ENCODE data around the gene ZBTB5. TPM values are rescaled to one million over a fixed set of nuclear protein-coding genes. Genes with fewer than 3 reads are reported as not detected.
"Not testable (repeated sequence)": the region's sequence is repeated elsewhere in the genome, so short reads cannot be mapped to it uniquely, and the experiment has no call there.

Gene ZBTB5
- polyA plus RNA-seq, 2 donors, result 6.1 to 9.9 TPM

GRCh38 chr9:37471942-37472684, 6.9 kb upstream of the ZBTB5 start:
- peak overlapping the region; percentile 76 to 89 for H3K27ac ChIP-seq (ENCODE audit: low read depth in 2 of 2, low read length in 1 of 2)
- WGBS, 2 donors, result 17 to 20% methylated on average over 7 of the region's 7 CpGs
- peaks cover 0 to 3% of the 10 kb centered on the region in 2 donors for H3K4me1 ChIP-seq (ENCODE audit: control insufficient read depth in 2 of 2, insufficient read depth in 2 of 2, low read length in 1 of 2)
- no peaks in the 10 kb centered on the region for H3K9me3 ChIP-seq (ENCODE audit: control insufficient read depth in 2 of 2, insufficient read depth in 1 of 2, low read depth in 1 of 2, low read length in 1 of 2)
- H3K27me3 ChIP-seq (ENCODE audit: control insufficient read depth in 1 of 2, insufficient read depth in 2 of 2, low read length in 2 of 2), result no peaks in the 10 kb centered on the region
- peak overlapping the region in 1 of 2 donors; percentile 24 for H3K4me3 ChIP-seq (ENCODE audit: low read depth in 1 of 2, low read length in 2 of 2)
- H3K36me3 ChIP-seq (ENCODE audit: control insufficient read depth in 2 of 2, insufficient read depth in 2 of 2, low read length in 1 of 2), result no peaks in the 10 kb centered on the region

GRCh38 chr9:37468620-37469019, 3.4 kb upstream of the ZBTB5 start:
- H3K9me3 ChIP-seq (ENCODE audit: control insufficient read depth in 2 of 2, insufficient read depth in 1 of 2, low read depth in 1 of 2, low read length in 1 of 2), result no peaks in the 10 kb centered on the region
- H3K36me3 ChIP-seq (ENCODE audit: control insufficient read depth in 2 of 2, insufficient read depth in 2 of 2, low read length in 1 of 2), result no peaks in the 10 kb centered on the region
- no peak overlapping the region for H3K27ac ChIP-seq (ENCODE audit: low read depth in 2 of 2, low read length in 1 of 2)
- peaks cover 0 to 3% of the 10 kb centered on the region in 2 donors for H3K4me1 ChIP-seq (ENCODE audit: control insufficient read depth in 2 of 2, insufficient read depth in 2 of 2, low read length in 1 of 2)
- H3K4me3 ChIP-seq (ENCODE audit: low read depth in 1 of 2, low read length in 2 of 2), result no peak overlapping the region
- WGBS, 2 donors, result 78 to 83% methylated on average over 5 to 6 of the region's 6 CpGs
- no peaks in the 10 kb centered on the region for H3K27me3 ChIP-seq (ENCODE audit: control insufficient read depth in 1 of 2, insufficient read depth in 2 of 2, low read length in 2 of 2)

DNA sequence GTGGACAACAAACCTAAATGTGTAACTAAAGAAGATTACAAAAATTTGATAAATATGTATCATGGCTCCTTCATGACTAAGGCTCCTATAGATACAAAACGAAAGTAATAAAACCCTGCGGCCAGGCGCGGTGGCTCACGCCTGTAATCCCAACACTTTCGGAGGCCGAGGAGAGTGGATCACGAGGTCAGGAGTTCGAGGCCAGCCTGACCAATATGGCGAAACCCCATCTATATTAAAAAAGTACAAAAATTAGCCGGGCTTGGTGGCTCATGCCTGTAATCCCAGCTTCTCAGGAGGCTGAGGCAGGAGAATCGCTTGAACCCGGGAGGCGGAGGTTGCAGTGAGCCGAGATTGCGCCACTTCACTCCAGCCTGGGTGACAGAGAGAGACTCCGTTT, 2.3 kb upstream of the ZBTB5 start:
- not testable (repeated sequence) for H3K4me3 ChIP-seq (ENCODE audit: low read depth in 1 of 2, low read length in 2 of 2); H3K9me3 ChIP-seq (ENCODE audit: control insufficient read depth in 2 of 2, insufficient read depth in 1 of 2, low read depth in 1 of 2, low read length in 1 of 2); H3K27me3 ChIP-seq (ENCODE audit: control insufficient read depth in 1 of 2, insufficient read depth in 2 of 2, low read length in 2 of 2); H3K36me3 ChIP-seq (ENCODE audit: control insufficient read depth in 2 of 2, insufficient read depth in 2 of 2, low read length in 1 of 2); H3K27ac ChIP-seq (ENCODE audit: low read depth in 2 of 2, low read length in 1 of 2); H3K4me1 ChIP-seq (ENCODE audit: control insufficient read depth in 2 of 2, insufficient read depth in 2 of 2, low read length in 1 of 2)
- WGBS, 2 donors, result 89 to 96% methylated on average over 17 of the region's 17 CpGs

GRCh38 chr9:37466037-37466709, 923 bp upstream of the ZBTB5 start:
- Histone ChIP-seq H3K27me3 (ENCODE audit: control insufficient read depth in 1 of 2, insufficient read depth in 2 of 2, low read length in 2 of 2) (no peaks in the 10 kb centered on the region), H3K4me3 (ENCODE audit: low read depth in 1 of 2, low read length in 2 of 2) (peak overlapping the region; percentile 67 to 89), H3K36me3 (ENCODE audit: control insufficient read depth in 2 of 2, insufficient read depth in 2 of 2, low read length in 1 of 2) (peaks cover 0 to 2% of the 10 kb centered on the region in 2 donors), H3K4me1 (ENCODE audit: control insufficient read depth in 2 of 2, insufficient read depth in 2 of 2, low read length in 1 of 2) (peaks cover 2% of the 10 kb centered on the region in 2 donors), H3K27ac (ENCODE audit: low read depth in 2 of 2, low read length in 1 of 2) (peak overlapping the region; percentile 97 to 100), H3K9me3 (ENCODE audit: control insufficient read depth in 2 of 2, insufficient read depth in 1 of 2, low read depth in 1 of 2, low read length in 1 of 2) (no peaks in the 10 kb centered on the region)
- WGBS, 2 donors, result 0 to 1% methylated on average over 47 of the region's 47 CpGs

- Histone ChIP-seq H3K9me3 (ENCODE audit: control insufficient read depth in 2 of 2, insufficient read depth in 1 of 2, low read depth in 1 of 2, low read length in 1 of 2) (no peaks in the 10 kb centered on the region), H3K27ac (ENCODE audit: low read depth in 2 of 2, low read length in 1 of 2) (peak overlapping the region; percentile 97 to 100), H3K27me3 (ENCODE audit: control insufficient read depth in 1 of 2, insufficient read depth in 2 of 2, low read length in 2 of 2) (no peaks in the 10 kb centered on the region), H3K36me3 (ENCODE audit: control insufficient read depth in 2 of 2, insufficient read depth in 2 of 2, low read length in 1 of 2) (peaks cover 0 to 2% of the 10 kb centered on the region in 2 donors), H3K4me3 (ENCODE audit: low read depth in 1 of 2, low read length in 2 of 2) (peak overlapping the region; percentile 82 to 89), H3K4me1 (ENCODE audit: control insufficient read depth in 2 of 2, insufficient read depth in 2 of 2, low read length in 1 of 2) (peaks cover 2% of the 10 kb centered on the region in 2 donors)
- WGBS, 2 donors, result 0% methylated on average over 42 to 47 of the region's 47 CpGs
These were observed 613 bp downstream of the ZBTB5 start for GRCh38 chr9:37464426-37465248.

GRCh38 chr9:37464006-37464405, 1.2 kb downstream of the ZBTB5 start:
- Histone ChIP-seq H3K4me1 (ENCODE audit: control insufficient read depth in 2 of 2, insufficient read depth in 2 of 2, low read length in 1 of 2) (peaks cover 2% of the 10 kb centered on the region in 2 donors), H3K27ac (ENCODE audit: low read depth in 2 of 2, low read length in 1 of 2) (peak overlapping the region; percentile 50 to 64), H3K36me3 (ENCODE audit: control insufficient read depth in 2 of 2, insufficient read depth in 2 of 2, low read length in 1 of 2) (peaks cover 0 to 2% of the 10 kb centered on the region in 2 donors), H3K9me3 (ENCODE audit: control insufficient read depth in 2 of 2, insufficient read depth in 1 of 2, low read depth in 1 of 2, low read length in 1 of 2) (no peaks in the 10 kb centered on the region), H3K4me3 (ENCODE audit: low read depth in 1 of 2, low read length in 2 of 2) (peak overlapping the region; percentile 22 to 82), H3K27me3 (ENCODE audit: control insufficient read depth in 1 of 2, insufficient read depth in 2 of 2, low read length in 2 of 2) (no peaks in the 10 kb centered on the region)
- WGBS, 2 donors, result 24 to 28% methylated on average over 3 of the region's 3 CpGs

- Histone ChIP-seq H3K4me3 (ENCODE audit: low read depth in 1 of 2, low read length in 2 of 2) (no peak overlapping the region), H3K27ac (ENCODE audit: low read depth in 2 of 2, low read length in 1 of 2) (peak overlapping the region; percentile 77 to 92), H3K9me3 (ENCODE audit: control insufficient read depth in 2 of 2, insufficient read depth in 1 of 2, low read depth in 1 of 2, low read length in 1 of 2) (no peaks in the 10 kb centered on the region), H3K4me1 (ENCODE audit: control insufficient read depth in 2 of 2, insufficient read depth in 2 of 2, low read length in 1 of 2) (peaks cover 0 to 11% of the 10 kb centered on the region in 2 donors), H3K27me3 (ENCODE audit: control insufficient read depth in 1 of 2, insufficient read depth in 2 of 2, low read length in 2 of 2) (no peaks in the 10 kb centered on the region), H3K36me3 (ENCODE audit: control insufficient read depth in 2 of 2, insufficient read depth in 2 of 2, low read length in 1 of 2) (no peaks in the 10 kb centered on the region)
- WGBS, 2 donors, result 38 to 51% methylated on average over 1 of the region's 1 CpG
These were observed 8.4 kb downstream of the ZBTB5 start for GRCh38 chr9:37456817-37457216.

DNA sequence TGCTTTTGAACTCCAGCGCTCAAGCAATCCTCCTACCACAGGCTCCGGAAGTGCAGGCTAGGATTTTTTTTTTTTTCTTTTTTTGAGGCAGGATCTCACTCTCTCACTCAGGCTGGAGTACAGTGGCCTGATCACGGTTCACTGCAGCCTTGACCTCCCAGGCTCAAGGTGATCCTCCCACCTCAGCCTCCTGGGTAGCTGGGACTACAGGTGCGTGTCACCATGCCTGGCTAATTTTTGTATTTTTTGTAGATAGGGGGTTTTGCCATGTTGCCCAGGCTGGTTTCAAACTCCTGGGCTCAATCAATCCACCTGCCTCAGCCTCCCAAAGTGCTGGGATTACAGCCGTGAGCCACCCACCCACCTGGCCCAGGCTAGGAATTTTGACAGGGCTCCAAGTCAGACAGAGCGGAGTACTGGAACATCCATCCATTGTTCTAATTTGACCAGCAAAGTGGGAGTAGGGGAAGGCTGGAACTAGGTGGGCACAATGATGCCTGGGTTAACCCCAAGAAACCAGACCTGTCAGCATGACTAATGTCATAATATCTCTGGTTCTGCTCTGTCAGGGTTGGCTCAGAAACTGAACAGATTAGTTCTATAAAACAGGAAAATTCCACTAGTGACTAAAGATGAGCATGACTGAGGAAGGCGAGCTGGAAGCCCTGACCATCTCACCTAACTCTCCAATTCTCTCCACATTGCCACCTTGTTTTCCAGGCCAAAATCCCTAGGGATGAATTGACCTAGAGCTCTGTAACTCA, 9.2 kb downstream of the ZBTB5 start:
- Histone ChIP-seq H3K4me1 (ENCODE audit: control insufficient read depth in 2 of 2, insufficient read depth in 2 of 2, low read length in 1 of 2) (peaks cover 0 to 11% of the 10 kb centered on the region in 2 donors), H3K9me3 (ENCODE audit: control insufficient read depth in 2 of 2, insufficient read depth in 1 of 2, low read depth in 1 of 2, low read length in 1 of 2) (no peaks in the 10 kb centered on the region), H3K36me3 (ENCODE audit: control insufficient read depth in 2 of 2, insufficient read depth in 2 of 2, low read length in 1 of 2) (no peaks in the 10 kb centered on the region), H3K27me3 (ENCODE audit: control insufficient read depth in 1 of 2, insufficient read depth in 2 of 2, low read length in 2 of 2) (no peaks in the 10 kb centered on the region), H3K4me3 (ENCODE audit: low read depth in 1 of 2, low read length in 2 of 2) (no peak overlapping the region), H3K27ac (ENCODE audit: low read depth in 2 of 2, low read length in 1 of 2) (peak overlapping the region; percentile 51 to 67)
- 67 to 71% methylated on average over 7 of the region's 7 CpGs for WGBS, 2 donors

GRCh38 chr9:37454238-37454637, 11.0 kb downstream of the ZBTB5 start:
- Histone ChIP-seq H3K9me3 (ENCODE audit: control insufficient read depth in 2 of 2, insufficient read depth in 1 of 2, low read depth in 1 of 2, low read length in 1 of 2) (no peaks in the 10 kb centered on the region), H3K27me3 (ENCODE audit: control insufficient read depth in 1 of 2, insufficient read depth in 2 of 2, low read length in 2 of 2) (no peaks in the 10 kb centered on the region), H3K27ac (ENCODE audit: low read depth in 2 of 2, low read length in 1 of 2) (peak overlapping the region in 1 of 2 donors; percentile 73), H3K4me1 (ENCODE audit: control insufficient read depth in 2 of 2, insufficient read depth in 2 of 2, low read length in 1 of 2) (peaks cover 0 to 11% of the 10 kb centered on the region in 2 donors), H3K4me3 (ENCODE audit: low read depth in 1 of 2, low read length in 2 of 2) (no peak overlapping the region), H3K36me3 (ENCODE audit: control insufficient read depth in 2 of 2, insufficient read depth in 2 of 2, low read length in 1 of 2) (no peaks in the 10 kb centered on the region)

Measured in esophagus (tissue), 2 donors.